Upper lobe of left lung (tissue), 4 donors: ENCODE measurements around the gene CAST.

ENCODE experiments used
- CTCF ChIP-seq, 6 experiments: fragments of 450-650 bp in 4 of 6; fragments of 200-600 bp in 2 of 6; sonication (generic) in 2 of 6; IDR thresholded peaks; one replicate each; pipeline ENCODE4 v1.5.1; 2016 to 2019; ENCODE audit warnings: antibody characterized with exemption in 6 of 6
- POLR2A ChIP-seq, 4 donors: fragments of 450-650 bp; IDR thresholded peaks; one replicate each; pipeline ENCODE4 v1.5.1; 2016 to 2017; ENCODE audit warnings: antibody characterized with exemption in 4 of 4, mild to moderate bottlenecking in 2 of 4

GRCh38 chr5:96615223-96615622 lies 47.0 kb upstream of the CAST start:
- TF ChIP-seq POLR2A (IDR thresholded peaks at IDR 0.05) (no peak), CTCF (IDR thresholded peaks at IDR 0.05) (no peak)
